AG09319 (cell line): ENCODE data around the gene CDKN2C.

Experiments
- DNase-seq: peaks from one replicate; pipeline ENCODE4 v3.0.0-alpha.2; 2010; ENCODE audit warnings: low read depth; ENCODE audit errors: extremely low read depth
- CTCF ChIP-seq: IDR thresholded peaks from 2 replicates; pipeline ENCODE4 v1.5.1; 2011; ENCODE audit warnings: low read depth, mild to moderate bottlenecking, inconsistent platforms, low read length, moderate library complexity

CDKN2C gene

DNA sequence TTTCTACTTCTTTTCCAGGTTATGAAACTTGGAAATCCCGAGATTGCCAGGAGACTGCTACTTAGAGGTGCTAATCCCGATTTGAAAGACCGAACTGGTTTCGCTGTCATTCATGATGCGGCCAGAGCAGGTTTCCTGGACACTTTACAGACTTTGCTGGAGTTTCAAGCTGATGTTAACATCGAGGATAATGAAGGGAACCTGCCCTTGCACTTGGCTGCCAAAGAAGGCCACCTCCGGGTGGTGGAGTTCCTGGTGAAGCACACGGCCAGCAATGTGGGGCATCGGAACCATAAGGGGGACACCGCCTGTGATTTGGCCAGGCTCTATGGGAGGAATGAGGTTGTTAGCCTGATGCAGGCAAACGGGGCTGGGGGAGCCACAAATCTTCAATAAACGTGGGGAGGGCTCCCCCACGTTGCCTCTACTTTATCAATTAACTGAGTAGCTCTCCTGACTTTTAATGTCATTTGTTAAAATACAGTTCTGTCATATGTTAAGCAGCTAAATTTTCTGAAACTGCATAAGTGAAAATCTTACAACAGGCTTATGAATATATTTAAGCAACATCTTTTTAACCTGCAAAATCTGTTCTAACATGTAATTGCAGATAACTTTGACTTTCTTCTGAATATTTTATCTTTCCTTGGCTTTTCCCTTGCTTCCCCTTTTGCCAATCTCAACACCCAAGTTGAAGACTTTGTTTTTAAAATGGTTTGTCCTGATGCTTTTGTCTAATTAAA is 4.0 kb downstream of the CDKN2C start:
- no peak for TF ChIP-seq CTCF
- DNase-seq: no peak

- DNase-seq: no peak
Measured at GRCh38 chr1:50974618-50974935, 4.5 kb downstream of the CDKN2C start.

DNA sequence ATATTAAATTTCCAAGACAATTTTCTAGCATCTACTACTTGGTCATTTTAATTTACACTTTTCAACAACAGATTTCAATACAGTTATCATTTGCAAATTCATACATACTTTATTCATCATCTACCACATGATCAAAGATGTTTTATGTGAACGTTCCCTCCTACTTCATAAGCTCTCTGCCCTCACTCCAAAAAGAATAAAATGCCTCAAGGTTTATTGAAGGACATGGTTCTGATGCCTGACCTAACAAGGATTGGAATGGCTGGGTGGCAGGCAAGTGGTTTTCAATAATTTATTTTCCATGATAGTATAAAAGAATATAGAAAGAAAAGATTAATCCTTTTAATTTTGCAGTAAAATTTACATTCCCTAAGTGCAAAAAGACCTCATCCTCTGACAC is 5.4 kb downstream of the CDKN2C start:
- no peak for TF ChIP-seq CTCF
- DNase-seq: no peak

More at GRCh38 chr1:50974618-50974935, 4.5 kb downstream of the CDKN2C start:
- TF ChIP-seq CTCF: no peak

- DNase-seq: no peak
- no peak for TF ChIP-seq CTCF
Measured at GRCh38 chr1:50976111-50976889, 6.3 kb downstream of the CDKN2C start.

GRCh38 chr1:50976890-50977574 is 7.0 kb downstream of the CDKN2C start:
- DNase-seq: no peak
- TF ChIP-seq CTCF: no peak

- DNase-seq: no peak
- TF ChIP-seq CTCF: no peak
Measured at GRCh38 chr1:50977575-50978143, 7.6 kb downstream of the CDKN2C start.
